WTC11 (cell line): ENCODE measurements around the gene TMEM235. TPM values are rescaled to one million over a fixed set of nuclear protein-coding genes. Genes with fewer than 3 reads are reported as not detected.

ENCODE experiments used
- ATAC-seq: fragments of 200-7000 bp; cut with Tn5 transposase; 2 replicates; pipeline ENCODE4 v1.10.0; 2021; ENCODE audit warnings: mild to moderate bottlenecking, moderate library complexity
- CTCF ChIA-PET: fragments of 300-600 bp; sonication (Branson Sonifier 250); formaldehyde crosslinking; loops from one replicate; lab custom pipeline; 2021; ENCODE audit warnings: antibody characterized with exemption; lab: Charles Lee
- POLR2A ChIA-PET: fragments of 350-600 bp; sonication (Branson Sonifier 250); formaldehyde crosslinking; loops from one replicate; lab custom pipeline; 2021; ENCODE audit warnings: antibody characterized with exemption; lab: Charles Lee
- DNase-seq: peaks from one replicate; pipeline ENCODE4 v3.0.0; 2021; ENCODE audit warnings: low spot score
- H3K27ac Mint-ChIP-seq: 2 replicates; pipeline ENCODE4 v1.8.0; 2021; ENCODE audit warnings: mixed read lengths
- H3K27me3 Mint-ChIP-seq: 2 replicates; pipeline ENCODE4 v1.8.0; 2021; ENCODE audit warnings: low read depth, mild to moderate bottlenecking, moderate library complexity, mixed read lengths
- H3K36me3 Mint-ChIP-seq: 2 replicates; pipeline ENCODE4 v1.8.0; 2021; ENCODE audit warnings: mixed read lengths
- H3K4me1 Mint-ChIP-seq: 2 replicates; pipeline ENCODE4 v1.8.0; 2022; ENCODE audit warnings: mixed read lengths
- H3K4me3 Mint-ChIP-seq: 2 replicates; pipeline ENCODE4 v1.8.0; 2021; ENCODE audit warnings: mild to moderate bottlenecking, moderate library complexity, mixed read lengths
- H3K9me3 Mint-ChIP-seq: 2 replicates; pipeline ENCODE4 v1.8.0; 2021; ENCODE audit warnings: mixed read lengths
- ERG ChIP-seq: fragments of 250-450 bp; sonication (Bioruptor Pico); IDR thresholded peaks from 2 replicates; pipeline ENCODE4 v1.8.0; 2021; ENCODE audit warnings: mild to moderate bottlenecking
- KAT7 ChIP-seq: sonication (generic); formaldehyde crosslinking; IDR thresholded peaks from 2 replicates; pipeline ENCODE4 v1.8.1; 2023; ENCODE audit warnings: missing genetic modification reagents, mild to moderate bottlenecking, borderline replicate concordance
- MYBL2 ChIP-seq: sonication (generic); formaldehyde crosslinking; IDR thresholded peaks from 2 replicates; pipeline ENCODE4 v1.8.1; 2023; ENCODE audit warnings: mild to moderate bottlenecking, moderate library complexity, missing genetic modification reagents
- SMAD4 ChIP-seq: sonication (generic); formaldehyde crosslinking; IDR thresholded peaks from 2 replicates; pipeline ENCODE4 v1.8.0; 2022; ENCODE audit warnings: mild to moderate bottlenecking, missing genetic modification reagents
- STAT6 ChIP-seq: sonication (generic); formaldehyde crosslinking; conservative IDR thresholded peaks from 2 replicates; pipeline ENCODE4 v1.8.1; 2023; ENCODE audit warnings: mild to moderate bottlenecking, low read depth, missing genetic modification reagents, moderate library complexity
- USF2 ChIP-seq: sonication (generic); formaldehyde crosslinking; IDR thresholded peaks from 2 replicates; pipeline ENCODE4 v1.8.1; 2023; ENCODE audit warnings: mild to moderate bottlenecking, missing genetic modification reagents, moderate library complexity
- ZNF138 ChIP-seq: sonication (generic); formaldehyde crosslinking; conservative IDR thresholded peaks from 2 replicates; pipeline ENCODE4 v1.8.1; 2022; ENCODE audit warnings: mild to moderate bottlenecking, moderate library complexity, missing genetic modification reagents
- ZNF263 ChIP-seq: sonication (generic); formaldehyde crosslinking; IDR thresholded peaks from 2 replicates; pipeline ENCODE4 v1.8.1; 2022; ENCODE audit warnings: low read depth, mild to moderate bottlenecking, moderate library complexity, missing genetic modification reagents
- ZNF317 ChIP-seq: sonication (generic); formaldehyde crosslinking; IDR thresholded peaks from 2 replicates; pipeline ENCODE4 v1.8.1; 2023; ENCODE audit warnings: low read depth, mild to moderate bottlenecking, moderate library complexity, missing genetic modification reagents, borderline replicate concordance
- ZNF416 ChIP-seq: fragments of 250-450 bp; sonication (Bioruptor Pico); IDR thresholded peaks from 2 replicates; pipeline ENCODE4 v1.9.0; 2021; ENCODE audit warnings: mild to moderate bottlenecking, inconsistent platforms
- ZNF425 ChIP-seq: fragments of 250-450 bp; sonication (Bioruptor Pico); conservative IDR thresholded peaks from 2 replicates; pipeline ENCODE4 v1.9.0; 2021; ENCODE audit warnings: mild to moderate bottlenecking
- total RNA-seq: library from RNA; stranded (reverse); gene quantifications from 3 replicates; pipeline ENCODE4 v1.2.3, GENCODE V29; 2021

TMEM235 gene
- total RNA-seq, 1 experiment from 2014 or later: 0.24 TPM

- peaks cover 2% of the 10 kb centered on the region; the same call in 1 of the 2 replicates for H3K27me3 Mint-ChIP-seq
- no peak overlapping the region for H3K4me3 Mint-ChIP-seq
- no peak for DNase-seq
- H3K36me3 Mint-ChIP-seq: no peaks in the 10 kb centered on the region
- CTCF ChIA-PET: interaction anchor here (4.1 kb wide), 1 partner anchor 17 kb away, joined by 52 read pairs; no protein-coding TSS in a partner anchor
- POLR2A ChIA-PET: no interaction called here
- no peak for ATAC-seq
- H3K4me1 Mint-ChIP-seq: peaks cover 72% of the 10 kb centered on the region
- TF ChIP-seq MYBL2 (CRISPR knock-in tag): no peak
- no peak for TF ChIP-seq SMAD4 (CRISPR knock-in tag)
- TF ChIP-seq ZNF425: no peak
- TF ChIP-seq KAT7: no peak
- TF ChIP-seq ZNF416: no peak
- H3K9me3 Mint-ChIP-seq: no peaks in the 10 kb centered on the region
- no peak overlapping the region for H3K27ac Mint-ChIP-seq
These were observed 36.0 kb downstream of the TMEM235 start for GRCh38 chr17:78267253-78268073.

GRCh38 chr17:78268191-78268874 lies 36.9 kb downstream of the TMEM235 start:
- POLR2A ChIA-PET: interaction anchor here (0.8 kb wide), 1 partner anchor 14 kb away, joined by 3 read pairs; no protein-coding TSS in a partner anchor
- TF ChIP-seq USF2 (no peak), ZNF317 (CRISPR knock-in tag) (no peak), STAT6 (CRISPR knock-in tag) (no peak), ZNF138 (no peak), ERG (CRISPR knock-in tag) (no peak), ZNF263 (no peak), MYBL2 (CRISPR knock-in tag) (no peak)
- TF ChIP-seq, all 79 proteins: peak for 0
- H3K4me1 Mint-ChIP-seq: peaks cover 75% of the 10 kb centered on the region
- DNase-seq: no peak
- CTCF ChIA-PET: interaction anchor here (0.6 to 4.1 kb wide), 14 partner anchors 9 to 153 kb away, joined by 3 to 52 read pairs (median 4); no protein-coding TSS in a partner anchor
- no peak overlapping the region for H3K27ac Mint-ChIP-seq
- peaks cover 2% of the 10 kb centered on the region; the same call in 1 of the 2 replicates for H3K27me3 Mint-ChIP-seq
- H3K9me3 Mint-ChIP-seq: no peaks in the 10 kb centered on the region
- H3K36me3 Mint-ChIP-seq: no peaks in the 10 kb centered on the region
- ATAC-seq: no peak; the same call in 1 of the 2 replicates
- H3K4me3 Mint-ChIP-seq: peak overlapping the region; percentile 29; the same call in 1 of the 2 replicates
